HEK293 (cell line): Measurements from ENCODE around the gene TMEM256.

Experiments used
- CTCF ChIA-PET: fragments of 350-600 bp; formaldehyde crosslinking; extraction: SDS; loops from one replicate; lab custom pipeline; 2021; ENCODE audit warnings: antibody characterized with exemption; lab: Yijun Ruan, JAX
- POLR2A ChIA-PET: fragments of 300-600 bp; formaldehyde crosslinking; extraction: SDS; loops from one replicate; lab custom pipeline; 2020; ENCODE audit warnings: antibody characterized with exemption, inconsistent platforms; lab: Yijun Ruan, JAX
- H3K27ac ChIP-seq: fragments of 200-500 bp; sonication (Bioruptor generic); 2 replicates; pipeline ENCODE4 v1.5.1; 2014; ENCODE audit warnings: low read depth, low read length, control low read depth, inconsistent platforms; ENCODE audit errors: extremely low read depth
- H3K36me3 ChIP-seq, 2 experiments: fragments of 200-500 bp in 1 of 2; sonication (Bioruptor generic) in 1 of 2; 1 replicate in 1 of 2; 2 replicates in 1 of 2; pipeline ENCODE4 v1.5.1; 2014 to 2017; ENCODE audit warnings: inconsistent platforms in 2 of 2, low read length in 2 of 2; ENCODE audit not compliant: control insufficient read depth in 2 of 2, insufficient read depth in 1 of 2
- H3K4me1 ChIP-seq: fragments of 200-500 bp; sonication (Bioruptor generic); 2 replicates; pipeline ENCODE4 v1.5.1; 2014; ENCODE audit warnings: mild to moderate bottlenecking, low read length, inconsistent platforms; ENCODE audit not compliant: control insufficient read depth, insufficient read depth
- H3K4me3 ChIP-seq: 2 replicates; pipeline ENCODE4 v1.5.1; 2011; ENCODE audit warnings: low read depth, mild to moderate bottlenecking, control low read depth, low read length, moderate library complexity
- H3K9me3 ChIP-seq: fragments of 200-500 bp; sonication (Bioruptor generic); 2 replicates; pipeline ENCODE4 v1.5.1; 2014; ENCODE audit warnings: low read depth, low read length, inconsistent platforms; ENCODE audit not compliant: control insufficient read depth, insufficient read depth
- GFI1B ChIP-seq: fragments of 450-650 bp; formaldehyde crosslinking; IDR thresholded peaks from 2 replicates; pipeline ENCODE4 v1.5.1; 2016; ENCODE audit warnings: missing biosample characterization, missing genetic modification characterization
- HOXC10 ChIP-seq: sonication (generic); formaldehyde crosslinking; IDR thresholded peaks from 2 replicates; pipeline ENCODE4 v1.8.1; 2023; ENCODE audit warnings: mild to moderate bottlenecking, missing genetic modification reagents
- KLF9 ChIP-seq: fragments of 450-650 bp; formaldehyde crosslinking; IDR thresholded peaks from 2 replicates; pipeline ENCODE4 v1.5.1; 2016; ENCODE audit warnings: missing biosample characterization, missing genetic modification characterization, low read depth
- SCRT2 ChIP-seq: fragments of 450-650 bp; formaldehyde crosslinking; IDR thresholded peaks from 2 replicates; pipeline ENCODE4 v1.5.1; 2016; ENCODE audit warnings: missing biosample characterization, missing genetic modification characterization
- ZBTB48 ChIP-seq: fragments of 450-650 bp; formaldehyde crosslinking; IDR thresholded peaks from 2 replicates; pipeline ENCODE4 v1.5.1; 2016; ENCODE audit warnings: missing biosample characterization, missing genetic modification characterization
- ZBTB8A ChIP-seq: fragments of 450-650 bp; formaldehyde crosslinking; IDR thresholded peaks from 2 replicates; pipeline ENCODE4 v1.5.1; 2016; ENCODE audit warnings: missing biosample characterization, missing genetic modification characterization
- ZFHX2 ChIP-seq: fragments of 450-650 bp; formaldehyde crosslinking; conservative IDR thresholded peaks from 2 replicates; pipeline ENCODE4 v1.5.1; 2016; ENCODE audit warnings: missing biosample characterization, missing genetic modification characterization
- ZNF121 ChIP-seq: fragments of 450-650 bp; formaldehyde crosslinking; IDR thresholded peaks from 2 replicates; pipeline ENCODE4 v1.5.1; 2016; ENCODE audit warnings: missing biosample characterization, missing genetic modification characterization
- ZNF266 ChIP-seq: fragments of 450-650 bp; formaldehyde crosslinking; IDR thresholded peaks from 2 replicates; pipeline ENCODE4 v1.5.1; 2016; ENCODE audit warnings: missing biosample characterization, missing genetic modification characterization, low read depth
- ZNF324 ChIP-seq: fragments of 450-650 bp; formaldehyde crosslinking; IDR thresholded peaks from 2 replicates; pipeline ENCODE4 v1.5.1; 2016; ENCODE audit warnings: missing biosample characterization, missing genetic modification characterization
- ZNF341 ChIP-seq: fragments of 450-650 bp; formaldehyde crosslinking; IDR thresholded peaks from 2 replicates; pipeline ENCODE4; 2016; ENCODE audit warnings: low read depth, missing biosample characterization, missing genetic modification characterization
- ZNF48 ChIP-seq: fragments of 450-650 bp; formaldehyde crosslinking; IDR thresholded peaks from 2 replicates; pipeline ENCODE4 v1.5.1; 2016; ENCODE audit warnings: missing biosample characterization, missing genetic modification characterization
- ZNF530 ChIP-seq: fragments of 450-650 bp; formaldehyde crosslinking; IDR thresholded peaks from 2 replicates; pipeline ENCODE4 v1.5.1; 2016; ENCODE audit warnings: low read depth, missing biosample characterization, missing genetic modification characterization
- ZNF560 ChIP-seq: fragments of 450-650 bp; formaldehyde crosslinking; IDR thresholded peaks from 2 replicates; pipeline ENCODE4 v1.5.1; 2017; ENCODE audit warnings: missing biosample characterization, missing genetic modification characterization, borderline replicate concordance
- ZNF660 ChIP-seq: fragments of 450-650 bp; IDR thresholded peaks from 2 replicates; pipeline ENCODE4 v1.5.1; 2018; ENCODE audit warnings: missing biosample characterization, mild to moderate bottlenecking, missing genetic modification characterization
- ZNF670 ChIP-seq: fragments of 450-650 bp; formaldehyde crosslinking; IDR thresholded peaks from 2 replicates; pipeline ENCODE4 v1.5.1; 2016; ENCODE audit warnings: missing biosample characterization, missing genetic modification characterization, low read depth
- ZNF768 ChIP-seq: fragments of 450-650 bp; formaldehyde crosslinking; IDR thresholded peaks from 2 replicates; pipeline ENCODE4 v1.5.1; 2018; ENCODE audit warnings: missing biosample characterization, mild to moderate bottlenecking, missing genetic modification characterization
- ZNF792 ChIP-seq: fragments of 450-650 bp; formaldehyde crosslinking; IDR thresholded peaks from 2 replicates; pipeline ENCODE4 v1.5.1; 2016; ENCODE audit warnings: missing biosample characterization, missing genetic modification characterization
- TF ChIP-seq, protein P1 (sequence below): fragments of 450-650 bp; formaldehyde crosslinking; conservative IDR thresholded peaks from 2 replicates; pipeline ENCODE4 v1.5.1; 2016; ENCODE audit warnings: low read depth, missing biosample characterization, missing genetic modification characterization
- TF ChIP-seq, protein P2 (sequence below): fragments of 450-650 bp; formaldehyde crosslinking; IDR thresholded peaks from 2 replicates; pipeline ENCODE4 v1.5.1; 2016; ENCODE audit warnings: missing biosample characterization, missing genetic modification characterization
- TF ChIP-seq, protein P3 (sequence below): fragments of 450-650 bp; formaldehyde crosslinking; IDR thresholded peaks from 2 replicates; pipeline ENCODE4 v1.5.1; 2017; ENCODE audit warnings: missing biosample characterization, mild to moderate bottlenecking, missing genetic modification characterization, moderate library complexity
- TF ChIP-seq, protein P4 (sequence below): fragments of 450-650 bp; formaldehyde crosslinking; IDR thresholded peaks from 2 replicates; pipeline ENCODE4 v1.5.1; 2016; ENCODE audit warnings: missing biosample characterization, missing genetic modification characterization, borderline replicate concordance

The TMEM256 gene

DNA sequence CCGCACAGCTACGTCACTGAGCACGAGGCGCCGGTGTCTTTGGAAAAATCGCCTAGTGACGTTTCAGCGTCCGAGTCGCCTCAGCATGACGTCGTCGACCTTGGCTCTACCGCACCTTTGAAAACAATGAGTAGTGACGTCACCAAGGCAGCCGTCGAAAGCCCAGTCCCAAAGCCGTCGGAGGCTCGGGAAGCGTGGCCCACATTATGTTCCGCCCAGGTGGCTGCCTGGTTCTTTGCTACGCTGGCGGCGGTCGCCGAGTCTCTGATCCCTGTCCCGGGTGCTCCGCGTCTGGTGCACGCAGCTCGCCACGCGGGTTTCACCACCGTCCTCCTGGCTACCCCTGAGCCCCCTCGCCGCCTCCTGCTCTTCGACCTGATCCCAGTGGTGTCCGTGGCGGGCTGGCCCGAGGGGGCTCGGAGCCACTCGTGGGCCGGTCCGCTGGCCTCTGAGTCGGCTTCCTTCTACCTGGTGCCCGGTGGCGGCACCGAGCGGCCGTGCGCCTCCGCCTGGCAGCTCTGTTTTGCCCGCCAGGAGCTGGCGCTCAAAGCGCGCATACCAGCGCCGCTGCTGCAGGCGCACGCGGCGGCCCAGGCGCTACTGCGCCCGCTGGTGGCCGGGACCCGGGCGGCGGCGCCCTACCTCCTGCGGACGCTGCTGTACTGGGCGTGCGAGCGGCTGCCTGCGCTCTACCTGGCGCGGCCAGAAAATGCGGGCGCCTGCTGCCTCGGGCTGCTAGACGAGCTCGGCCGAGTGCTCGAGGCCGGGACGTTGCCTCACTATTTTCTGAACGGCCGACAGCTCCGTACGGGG lies 32.9 kb upstream of the TMEM256 start (continued):
- TF ChIP-seq ZBTB48 (tag by site-specific recombination) (no peak), ZNF121 (tag by site-specific recombination) (no peak), ZNF324 (no peak), KLF9 (tag by site-specific recombination) (no peak), ZBTB8A (peak; percentile 97), ZNF48 (tag by site-specific recombination) (no peak), GFI1B (tag by site-specific recombination) (0 out of 2 replicates have a peak, but pooled peaks have one; percentile 11), ZNF530 (tag by site-specific recombination) (no peak), ZNF660 (tag by site-specific recombination) (peak; percentile 93), HOXC10 (CRISPR knock-in tag) (no peak)
- TF ChIP-seq, protein P1, sequence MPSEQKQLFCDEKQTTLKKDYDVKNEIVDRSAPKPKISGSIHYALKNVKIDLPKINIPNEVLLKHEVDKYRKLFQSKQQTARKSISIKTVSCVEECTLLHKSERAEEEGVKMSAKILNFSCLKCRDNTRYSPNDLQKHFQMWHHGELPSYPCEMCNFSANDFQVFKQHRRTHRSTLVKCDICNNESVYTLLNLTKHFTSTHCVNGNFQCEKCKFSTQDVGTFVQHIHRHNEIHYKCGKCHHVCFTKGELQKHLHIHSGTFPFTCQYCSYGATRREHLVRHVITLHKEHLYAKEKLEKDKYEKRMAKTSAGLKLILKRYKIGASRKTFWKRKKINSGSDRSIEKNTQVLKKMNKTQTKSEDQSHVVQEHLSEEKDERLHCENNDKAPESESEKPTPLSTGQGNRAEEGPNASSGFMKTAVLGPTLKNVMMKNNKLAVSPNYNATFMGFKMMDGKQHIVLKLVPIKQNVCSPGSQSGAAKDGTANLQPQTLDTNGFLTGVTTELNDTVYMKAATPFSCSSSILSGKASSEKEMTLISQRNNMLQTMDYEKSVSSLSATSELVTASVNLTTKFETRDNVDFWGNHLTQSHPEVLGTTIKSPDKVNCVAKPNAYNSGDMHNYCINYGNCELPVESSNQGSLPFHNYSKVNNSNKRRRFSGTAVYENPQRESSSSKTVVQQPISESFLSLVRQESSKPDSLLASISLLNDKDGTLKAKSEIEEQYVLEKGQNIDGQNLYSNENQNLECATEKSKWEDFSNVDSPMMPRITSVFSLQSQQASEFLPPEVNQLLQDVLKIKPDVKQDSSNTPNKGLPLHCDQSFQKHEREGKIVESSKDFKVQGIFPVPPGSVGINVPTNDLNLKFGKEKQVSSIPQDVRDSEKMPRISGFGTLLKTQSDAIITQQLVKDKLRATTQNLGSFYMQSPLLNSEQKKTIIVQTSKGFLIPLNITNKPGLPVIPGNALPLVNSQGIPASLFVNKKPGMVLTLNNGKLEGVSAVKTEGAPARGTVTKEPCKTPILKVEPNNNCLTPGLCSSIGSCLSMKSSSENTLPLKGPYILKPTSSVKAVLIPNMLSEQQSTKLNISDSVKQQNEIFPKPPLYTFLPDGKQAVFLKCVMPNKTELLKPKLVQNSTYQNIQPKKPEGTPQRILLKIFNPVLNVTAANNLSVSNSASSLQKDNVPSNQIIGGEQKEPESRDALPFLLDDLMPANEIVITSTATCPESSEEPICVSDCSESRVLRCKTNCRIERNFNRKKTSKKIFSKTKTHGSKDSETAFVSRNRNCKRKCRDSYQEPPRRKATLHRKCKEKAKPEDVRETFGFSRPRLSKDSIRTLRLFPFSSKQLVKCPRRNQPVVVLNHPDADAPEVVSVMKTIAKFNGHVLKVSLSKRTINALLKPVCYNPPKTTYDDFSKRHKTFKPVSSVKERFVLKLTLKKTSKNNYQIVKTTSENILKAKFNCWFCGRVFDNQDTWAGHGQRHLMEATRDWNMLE (tag by site-specific recombination): no peak
- TF ChIP-seq, protein P2, sequence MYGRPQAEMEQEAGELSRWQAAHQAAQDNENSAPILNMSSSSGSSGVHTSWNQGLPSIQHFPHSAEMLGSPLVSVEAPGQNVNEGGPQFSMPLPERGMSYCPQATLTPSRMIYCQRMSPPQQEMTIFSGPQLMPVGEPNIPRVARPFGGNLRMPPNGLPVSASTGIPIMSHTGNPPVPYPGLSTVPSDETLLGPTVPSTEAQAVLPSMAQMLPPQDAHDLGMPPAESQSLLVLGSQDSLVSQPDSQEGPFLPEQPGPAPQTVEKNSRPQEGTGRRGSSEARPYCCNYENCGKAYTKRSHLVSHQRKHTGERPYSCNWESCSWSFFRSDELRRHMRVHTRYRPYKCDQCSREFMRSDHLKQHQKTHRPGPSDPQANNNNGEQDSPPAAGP (tag by site-specific recombination): no peak
- TF ChIP-seq, protein P3, sequence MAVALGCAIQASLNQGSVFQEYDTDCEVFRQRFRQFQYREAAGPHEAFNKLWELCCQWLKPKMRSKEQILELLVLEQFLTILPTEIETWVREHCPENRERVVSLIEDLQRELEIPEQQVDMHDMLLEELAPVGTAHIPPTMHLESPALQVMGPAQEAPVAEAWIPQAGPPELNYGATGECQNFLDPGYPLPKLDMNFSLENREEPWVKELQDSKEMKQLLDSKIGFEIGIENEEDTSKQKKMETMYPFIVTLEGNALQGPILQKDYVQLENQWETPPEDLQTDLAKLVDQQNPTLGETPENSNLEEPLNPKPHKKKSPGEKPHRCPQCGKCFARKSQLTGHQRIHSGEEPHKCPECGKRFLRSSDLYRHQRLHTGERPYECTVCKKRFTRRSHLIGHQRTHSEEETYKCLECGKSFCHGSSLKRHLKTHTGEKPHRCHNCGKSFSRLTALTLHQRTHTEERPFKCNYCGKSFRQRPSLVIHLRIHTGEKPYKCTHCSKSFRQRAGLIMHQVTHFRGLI: peak; percentile 94

DNA sequence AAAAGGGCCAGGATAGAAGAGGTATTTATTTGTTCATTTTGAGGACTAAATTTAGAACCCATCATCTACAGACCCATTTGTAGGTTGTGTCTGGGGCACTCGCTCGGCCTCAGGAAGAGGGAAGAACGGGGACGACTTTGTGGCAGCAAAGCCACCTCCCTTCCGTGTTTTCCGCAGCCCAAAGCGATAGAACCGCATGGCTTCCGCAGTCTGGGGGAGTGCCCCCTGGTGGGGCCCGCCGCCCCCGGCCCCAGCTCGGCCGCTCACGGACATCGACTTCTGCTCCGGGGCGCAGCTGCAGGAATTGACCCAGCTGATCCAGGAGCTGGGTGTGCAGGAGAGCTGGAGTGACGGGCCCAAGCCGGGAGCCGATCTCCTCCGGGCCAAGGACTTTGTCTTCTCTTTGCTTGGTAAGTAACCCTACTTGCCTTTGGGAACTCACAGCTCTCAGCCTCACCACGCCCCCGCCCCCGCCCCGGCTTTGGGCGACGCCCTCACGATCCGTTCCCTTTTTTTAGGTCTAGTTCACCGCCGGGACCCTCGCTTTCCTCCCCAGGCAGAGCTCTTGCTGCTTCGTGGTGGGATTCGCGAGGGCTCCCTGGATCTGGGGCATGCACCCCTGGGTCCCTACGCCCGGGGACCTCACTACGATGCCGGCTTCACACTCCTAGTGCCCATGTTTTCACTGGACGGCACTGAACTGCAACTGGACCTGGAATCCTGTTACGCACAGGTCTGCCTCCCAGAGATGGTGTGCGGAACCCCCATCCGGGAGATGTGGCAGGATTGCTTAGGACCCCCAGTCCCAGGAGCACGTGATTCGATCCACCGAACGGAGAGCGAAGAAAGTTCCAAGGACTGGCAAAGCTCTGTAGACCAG lies 32.0 kb upstream of the TMEM256 start:
- CTCF ChIA-PET: interaction anchor here (0.6 to 3.9 kb wide), 25 partner anchors 8 to 155 kb away, joined by 3 to 37 read pairs (median 4); partner anchors contain the start of genes CHRNB1, NEURL4, PLSCR3 and SLC2A4
- TF ChIP-seq ZNF768: no peak
- no peak for TF ChIP-seq HOXC10 (CRISPR knock-in tag)
- TF ChIP-seq ZFHX2: peak; percentile 53; the same call in 1 of the 2 replicates
- TF ChIP-seq SCRT2 (tag by site-specific recombination): peak; percentile 73
- TF ChIP-seq ZNF670 (tag by site-specific recombination): no peak
- no peak for TF ChIP-seq ZNF792 (tag by site-specific recombination)
- no peak for TF ChIP-seq ZNF560
- TF ChIP-seq ZBTB8A: 0 out of 2 replicates have a peak, but pooled peaks have one; percentile 19
- TF ChIP-seq, protein P4, sequence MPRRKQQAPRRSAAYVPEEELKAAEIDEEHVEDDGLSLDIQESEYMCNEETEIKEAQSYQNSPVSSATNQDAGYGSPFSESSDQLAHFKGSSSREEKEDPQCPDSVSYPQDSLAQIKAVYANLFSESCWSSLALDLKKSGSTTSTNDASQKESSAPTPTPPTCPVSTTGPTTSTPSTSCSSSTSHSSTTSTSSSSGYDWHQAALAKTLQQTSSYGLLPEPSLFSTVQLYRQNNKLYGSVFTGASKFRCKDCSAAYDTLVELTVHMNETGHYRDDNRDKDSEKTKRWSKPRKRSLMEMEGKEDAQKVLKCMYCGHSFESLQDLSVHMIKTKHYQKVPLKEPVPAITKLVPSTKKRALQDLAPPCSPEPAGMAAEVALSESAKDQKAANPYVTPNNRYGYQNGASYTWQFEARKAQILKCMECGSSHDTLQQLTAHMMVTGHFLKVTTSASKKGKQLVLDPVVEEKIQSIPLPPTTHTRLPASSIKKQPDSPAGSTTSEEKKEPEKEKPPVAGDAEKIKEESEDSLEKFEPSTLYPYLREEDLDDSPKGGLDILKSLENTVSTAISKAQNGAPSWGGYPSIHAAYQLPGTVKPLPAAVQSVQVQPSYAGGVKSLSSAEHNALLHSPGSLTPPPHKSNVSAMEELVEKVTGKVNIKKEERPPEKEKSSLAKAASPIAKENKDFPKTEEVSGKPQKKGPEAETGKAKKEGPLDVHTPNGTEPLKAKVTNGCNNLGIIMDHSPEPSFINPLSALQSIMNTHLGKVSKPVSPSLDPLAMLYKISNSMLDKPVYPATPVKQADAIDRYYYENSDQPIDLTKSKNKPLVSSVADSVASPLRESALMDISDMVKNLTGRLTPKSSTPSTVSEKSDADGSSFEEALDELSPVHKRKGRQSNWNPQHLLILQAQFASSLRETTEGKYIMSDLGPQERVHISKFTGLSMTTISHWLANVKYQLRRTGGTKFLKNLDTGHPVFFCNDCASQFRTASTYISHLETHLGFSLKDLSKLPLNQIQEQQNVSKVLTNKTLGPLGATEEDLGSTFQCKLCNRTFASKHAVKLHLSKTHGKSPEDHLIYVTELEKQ: no peak
- peak; percentile 29; the same call in 1 of the 2 replicates for TF ChIP-seq ZNF341 (tag by site-specific recombination)
- no peak for TF ChIP-seq ZNF266 (tag by site-specific recombination)

More for the DNA sequence above, 32.0 kb upstream of the TMEM256 start:
- peak overlapping the region; percentile 19; the same call in 1 of the 2 replicates for H3K27ac ChIP-seq
- H3K36me3 ChIP-seq: no peaks in the 10 kb centered on the region
- H3K9me3 ChIP-seq: no peaks in the 10 kb centered on the region
- H3K4me3 ChIP-seq: peak overlapping the region; percentile 50
- POLR2A ChIA-PET: interaction anchor here (0.6 to 3.5 kb wide), 19 partner anchors 8 to 251 kb away, joined by 3 to 45 read pairs (median 4); partner anchors contain the start of genes CHRNB1, GABARAP, MPDU1 and NEURL4
- peaks cover 18% of the 10 kb centered on the region for H3K4me1 ChIP-seq
